SKM-1 (cell line): ENCODE results near the gene SLC30A7.
A peak's percentile ranks its signal among the peaks of the same experiment; 100 is the strongest.
"Not testable (repeated sequence)": the region's sequence is repeated elsewhere in the genome, so short reads cannot be mapped to it uniquely, and the experiment has no call there.

Experiments used
- DNase-seq: peaks from one replicate; lab custom pipeline; 2025; ENCODE audit not compliant: unreplicated experiment; lab: John Stamatoyannopoulos, UW

Gene SLC30A7, protein sequence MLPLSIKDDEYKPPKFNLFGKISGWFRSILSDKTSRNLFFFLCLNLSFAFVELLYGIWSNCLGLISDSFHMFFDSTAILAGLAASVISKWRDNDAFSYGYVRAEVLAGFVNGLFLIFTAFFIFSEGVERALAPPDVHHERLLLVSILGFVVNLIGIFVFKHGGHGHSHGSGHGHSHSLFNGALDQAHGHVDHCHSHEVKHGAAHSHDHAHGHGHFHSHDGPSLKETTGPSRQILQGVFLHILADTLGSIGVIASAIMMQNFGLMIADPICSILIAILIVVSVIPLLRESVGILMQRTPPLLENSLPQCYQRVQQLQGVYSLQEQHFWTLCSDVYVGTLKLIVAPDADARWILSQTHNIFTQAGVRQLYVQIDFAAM

DNA sequence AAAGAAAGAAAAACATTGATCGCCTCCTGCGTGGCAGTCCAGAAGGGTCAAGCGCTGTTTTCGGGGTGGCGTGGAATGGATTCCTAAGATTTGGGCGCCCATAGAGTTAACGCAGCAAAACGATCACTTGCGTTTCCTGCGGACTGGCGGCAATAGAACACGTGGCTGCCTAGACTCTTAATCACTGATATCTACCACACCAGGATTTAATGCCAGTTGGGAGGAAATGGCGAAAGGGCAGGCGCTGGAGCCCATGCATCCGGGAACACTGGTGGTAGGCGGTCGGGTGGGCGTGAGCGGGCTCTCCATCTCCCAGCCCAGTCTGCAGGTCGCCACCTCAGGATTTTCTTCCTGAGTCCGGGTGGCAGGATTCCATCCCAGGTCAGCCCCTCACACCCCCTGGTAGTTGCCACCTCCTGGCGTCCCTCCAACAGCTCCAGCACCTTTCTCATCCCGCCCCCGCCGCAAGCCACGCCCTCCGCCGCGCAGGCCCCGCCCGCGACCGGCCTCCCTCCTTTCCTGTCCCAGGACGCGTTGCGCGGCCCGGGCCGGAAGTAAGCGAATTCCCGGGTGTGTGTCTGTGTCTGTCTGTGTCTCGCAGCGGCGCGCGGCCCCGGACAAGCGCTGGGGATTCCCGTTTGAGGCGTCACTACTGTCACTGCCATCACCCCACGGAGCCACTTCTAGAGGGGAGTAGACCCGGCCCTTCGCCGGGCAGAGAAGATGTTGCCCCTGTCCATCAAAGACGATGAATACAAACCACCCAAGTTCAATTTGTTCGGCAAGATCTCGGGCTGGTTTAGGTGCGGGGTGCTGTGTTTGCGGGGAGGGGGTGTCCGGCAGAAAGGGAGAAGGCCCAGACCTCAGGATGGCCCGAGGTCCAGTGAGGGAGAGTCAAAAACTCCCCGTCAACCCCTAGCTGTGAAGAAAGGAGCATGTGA is at the start of gene SLC30A7:
Gene SLC30A7 (plus strand): TSS at position 551 of the 941 bp plus-strand sequence. CDS start 173 bp downstream, at position 724.
- DNase-seq = peak; percentile 74

DNA sequence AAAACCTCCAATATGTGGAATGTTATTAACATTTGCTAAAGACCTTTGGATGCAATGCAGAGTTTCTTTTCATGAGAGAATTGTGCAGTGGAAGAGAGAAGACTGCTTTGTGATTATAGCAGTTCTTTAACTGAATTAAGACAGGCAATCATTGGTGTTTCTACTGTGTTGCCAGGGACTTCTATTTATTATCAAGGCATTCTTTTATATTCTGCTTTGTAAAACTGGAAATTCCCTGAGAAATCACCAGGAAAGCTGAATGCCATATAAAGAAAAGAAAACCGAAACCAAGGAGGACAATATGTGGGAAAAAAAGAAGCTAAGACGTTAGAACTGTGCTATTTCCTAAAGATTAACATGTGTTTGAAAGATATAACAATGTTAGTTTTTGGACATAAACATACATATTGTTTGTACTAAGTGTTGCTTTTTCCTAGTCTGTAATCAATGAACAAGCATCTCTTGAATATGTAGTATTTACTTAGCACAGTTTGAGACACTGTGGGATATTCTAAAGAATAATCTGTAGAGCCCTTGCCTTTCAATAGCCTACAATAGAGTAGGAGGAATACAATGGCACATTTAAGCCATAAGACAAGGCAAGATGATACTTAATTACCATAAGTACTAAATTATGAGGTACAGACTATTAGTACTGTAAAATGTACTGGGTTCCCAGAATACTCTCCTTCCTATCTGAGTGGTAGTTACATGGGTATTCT is 48.4 kb upstream of the SLC30A7 start:
- no peak for DNase-seq

DNA sequence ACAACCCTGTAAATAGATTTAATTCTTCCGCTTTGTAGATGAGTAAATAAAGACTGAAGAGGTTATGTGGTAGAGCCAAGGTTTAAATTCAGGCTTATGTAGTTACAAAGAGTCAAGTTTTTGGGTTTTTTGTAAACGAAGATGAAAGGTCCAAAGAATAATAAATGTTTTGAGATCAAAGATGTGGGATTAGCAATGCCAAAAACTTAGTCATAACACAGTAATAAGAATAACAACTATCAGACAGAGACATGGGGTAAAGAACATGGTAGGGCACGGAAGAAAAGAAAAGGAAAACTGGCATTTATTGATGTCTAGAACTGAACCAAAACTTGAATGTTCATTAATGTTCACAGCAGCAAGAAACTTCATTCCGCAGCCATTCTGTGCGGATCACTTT is 44.2 kb upstream of the SLC30A7 start:
- no peak for DNase-seq

DNA sequence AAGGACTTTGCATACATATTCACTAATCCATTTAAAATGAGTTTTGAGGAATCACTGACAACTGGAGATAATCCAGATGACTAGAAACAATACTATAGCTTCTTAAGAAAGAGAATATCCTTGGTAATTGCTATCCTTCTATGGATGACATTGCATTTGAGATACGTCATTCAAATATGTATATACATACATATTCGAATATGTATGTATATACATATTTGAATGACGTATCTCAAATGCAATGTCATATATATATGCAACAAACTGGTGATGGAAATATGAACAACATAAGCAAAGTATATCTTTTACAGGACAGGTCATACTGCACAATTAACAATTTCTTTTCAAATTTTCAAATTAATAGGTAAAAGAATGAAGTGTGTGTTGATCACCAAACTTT is 42.9 kb upstream of the SLC30A7 start:
- DNase-seq = no peak

DNA sequence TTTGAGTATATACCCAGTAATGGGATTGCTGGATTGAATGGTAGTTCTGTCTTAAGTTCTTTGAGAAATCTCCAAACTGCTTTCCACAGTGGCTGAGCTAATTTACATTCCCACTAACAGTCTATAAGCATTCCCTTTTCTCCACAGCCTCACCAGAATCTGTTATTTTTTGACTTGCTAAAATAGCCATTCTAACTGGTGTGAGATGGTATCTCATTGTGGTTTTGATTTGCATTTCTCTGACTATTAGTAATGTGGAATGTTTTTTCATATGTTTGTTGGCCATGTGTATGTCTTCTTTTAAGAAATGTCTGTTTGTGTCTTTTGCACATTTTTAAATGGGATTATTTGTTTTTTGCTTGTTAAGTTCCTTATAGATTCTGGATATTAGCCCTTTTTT is 40.8 kb upstream of the SLC30A7 start:
- DNase-seq = not testable (repeated sequence)

DNA sequence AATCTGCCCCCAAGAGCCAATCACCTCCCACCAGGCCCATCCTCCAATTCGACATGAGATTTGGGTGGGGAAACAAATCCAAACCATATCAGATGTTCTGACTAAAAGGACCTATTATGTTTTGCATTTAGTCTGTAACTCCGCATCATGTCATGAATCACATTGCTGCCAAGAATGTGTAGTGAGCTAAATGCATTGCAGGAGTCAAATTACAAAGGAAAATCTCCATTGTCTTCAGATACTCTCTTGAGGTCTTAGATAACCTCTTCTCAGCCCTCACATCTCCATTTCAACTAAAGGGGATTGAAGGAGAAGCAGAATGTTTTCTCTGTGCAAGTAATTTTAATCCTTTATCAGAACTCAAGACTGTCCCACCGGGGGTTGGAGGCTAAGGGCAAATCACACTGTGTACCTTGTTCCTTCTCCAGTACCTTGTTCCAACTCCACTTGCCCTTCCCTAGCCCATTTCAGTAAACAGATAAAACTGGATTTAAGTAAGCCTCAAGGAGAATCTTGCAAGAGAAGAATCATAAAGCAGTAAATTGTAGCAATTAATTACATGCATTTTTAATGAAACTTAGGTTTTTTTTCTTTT is 35.4 kb upstream of the SLC30A7 start:
- no peak for DNase-seq

DNA sequence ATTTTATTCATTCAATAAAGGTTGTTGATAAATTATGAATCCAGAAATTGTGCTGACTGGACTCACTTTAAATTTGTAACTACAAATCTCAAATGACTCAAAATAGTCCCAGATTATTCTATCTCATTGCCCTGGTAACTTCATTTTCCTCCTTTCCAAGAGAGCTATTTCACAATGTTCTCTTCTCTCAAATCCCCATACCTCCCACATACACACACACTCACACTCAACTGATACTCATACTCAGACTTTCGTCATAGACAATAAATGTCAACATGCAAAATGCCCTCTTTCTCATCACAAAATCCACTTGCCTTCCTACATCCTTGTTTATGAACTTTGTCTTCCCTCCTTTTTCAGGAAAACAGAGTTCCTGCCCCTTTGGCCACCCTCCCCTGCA is 34.5 kb upstream of the SLC30A7 start:
- DNase-seq = no peak

DNA sequence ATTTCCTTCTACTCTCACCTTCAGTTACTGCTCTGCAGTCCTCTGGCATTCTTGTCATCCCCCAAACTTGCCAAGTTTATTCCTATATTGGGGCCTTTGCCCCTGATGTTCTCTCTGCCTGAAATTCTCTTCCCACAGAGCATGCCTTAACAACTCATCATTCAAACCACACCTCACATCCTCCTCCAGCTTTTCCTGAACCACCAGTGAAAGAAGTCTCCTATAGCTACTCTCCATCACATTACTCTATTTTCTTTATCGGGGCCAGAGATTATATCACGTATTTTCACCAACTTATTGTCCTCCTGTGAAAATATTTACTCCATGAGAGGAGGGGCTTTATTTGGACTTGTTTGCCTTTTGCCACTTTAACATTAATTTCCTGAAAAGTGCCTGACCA is 33.3 kb upstream of the SLC30A7 start:
- DNase-seq = no peak

DNA sequence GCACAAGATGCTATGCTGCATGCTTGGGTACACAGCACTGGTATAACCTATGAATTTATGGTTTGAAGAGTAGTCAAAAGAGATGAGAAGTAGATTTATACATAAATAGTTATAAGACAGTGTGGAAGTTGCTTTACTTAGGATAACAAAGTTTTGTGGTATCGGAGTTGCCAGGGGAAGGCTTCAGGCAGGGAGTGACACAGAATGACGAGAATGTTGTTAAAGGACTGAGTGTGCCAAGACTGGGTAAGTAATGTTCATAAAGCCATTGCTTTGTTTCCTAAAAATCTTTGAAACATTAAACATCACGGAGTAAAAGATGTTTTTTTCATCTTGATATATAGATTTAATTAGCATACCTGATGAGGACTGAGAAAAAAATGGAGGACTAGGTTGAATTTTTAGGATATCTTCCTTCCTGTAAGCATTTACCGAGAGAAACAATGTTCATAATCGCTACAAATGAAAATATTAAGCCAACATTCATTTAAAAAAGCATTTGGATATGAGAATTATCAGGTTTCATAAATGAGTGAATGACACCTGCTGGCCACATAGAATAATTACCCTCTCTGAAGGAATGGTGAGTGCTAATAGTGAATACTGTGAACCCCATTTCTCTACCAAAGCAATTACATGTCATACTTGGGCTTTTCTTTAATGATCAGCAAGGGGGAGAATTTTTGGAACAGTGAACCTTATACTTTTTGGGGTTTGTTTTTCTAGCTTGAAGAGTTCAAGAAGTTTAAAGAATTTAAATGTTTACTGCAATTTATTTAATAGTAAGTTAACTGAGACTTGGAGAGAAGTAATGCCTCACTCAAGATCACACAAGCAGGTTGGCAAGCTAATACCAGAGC is 29.6 kb upstream of the SLC30A7 start:
- DNase-seq = peak; percentile 47

DNA sequence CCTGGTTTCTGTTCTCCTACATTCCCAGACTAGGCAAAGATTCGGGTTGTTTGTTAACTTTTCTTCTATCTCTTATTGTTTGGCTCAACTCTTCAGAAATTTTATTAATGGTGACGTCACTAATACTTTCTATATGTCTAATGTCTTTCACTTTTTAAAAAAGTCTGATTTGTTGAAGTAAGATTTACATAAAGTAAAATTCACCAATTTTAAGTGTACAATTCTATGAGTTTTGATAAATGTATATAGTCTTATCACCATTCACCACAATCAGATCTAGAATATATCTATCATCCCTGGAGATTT is 29.0 kb upstream of the SLC30A7 start:
- no peak for DNase-seq

DNA sequence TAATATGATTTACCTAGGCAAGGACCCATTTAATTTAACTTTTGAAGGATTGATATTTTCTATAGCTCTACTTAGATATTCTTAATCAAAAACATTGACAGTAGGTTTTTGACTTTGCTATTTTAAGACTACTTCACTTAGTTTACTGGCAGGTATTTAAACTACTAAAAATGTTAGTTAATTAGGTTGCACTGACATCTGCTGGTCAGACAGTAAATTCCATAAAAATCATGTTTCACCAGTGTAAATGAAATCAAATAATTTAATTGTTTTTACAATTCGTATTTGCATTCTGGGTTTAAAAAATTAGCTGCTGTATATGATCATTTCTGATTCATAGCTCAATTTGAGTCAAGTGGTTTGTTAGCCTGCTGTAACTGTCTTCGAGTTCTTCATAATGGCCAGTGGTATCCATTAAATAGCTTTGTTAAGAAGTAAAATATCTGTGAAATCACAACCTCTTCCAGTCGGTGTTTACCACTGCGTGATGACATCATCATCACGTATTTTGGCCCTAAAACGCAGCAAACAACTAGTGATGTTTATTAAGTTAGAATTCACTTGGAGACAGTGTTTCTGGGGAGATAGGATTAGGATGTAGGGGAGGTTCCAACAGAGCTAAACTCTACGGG is 27.4 kb upstream of the SLC30A7 start:
- no peak for DNase-seq

DNA sequence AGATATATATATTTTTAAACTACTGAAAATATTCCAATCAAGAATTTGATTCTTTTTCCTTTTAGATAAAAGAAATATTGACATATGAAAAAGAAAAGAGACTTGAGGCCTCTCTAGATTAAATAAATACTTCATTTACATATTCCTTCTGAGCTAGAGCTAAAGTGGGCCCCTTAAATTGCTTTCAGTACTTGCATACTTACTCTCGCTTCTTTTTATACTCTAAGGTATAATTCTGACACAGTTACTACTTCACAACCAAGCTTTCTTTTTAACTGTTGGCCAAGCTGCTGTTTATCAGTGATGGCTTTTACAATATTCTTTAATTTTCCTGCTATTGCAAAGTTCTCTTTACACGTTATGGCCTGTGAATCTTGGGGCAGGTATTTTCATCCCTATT is 25.9 kb upstream of the SLC30A7 start:
- no peak for DNase-seq

DNA sequence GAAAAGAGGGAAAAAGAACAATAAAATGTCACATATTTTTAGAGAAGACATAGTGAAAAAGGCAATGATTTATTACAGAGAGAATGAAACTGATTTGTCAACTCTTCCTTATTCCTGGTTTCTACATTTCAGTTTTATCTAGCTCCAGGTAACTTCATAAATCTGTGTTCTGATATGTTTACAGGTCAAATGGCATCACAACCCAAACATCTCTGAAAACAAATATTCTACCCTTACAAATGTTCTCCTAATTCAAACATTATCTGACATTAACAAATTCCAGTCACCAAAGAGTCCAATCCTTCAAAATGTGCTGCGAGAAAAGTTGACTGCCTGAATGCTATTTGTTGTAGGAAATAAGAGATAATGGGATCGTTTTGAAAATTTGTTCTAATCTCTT is 21.5 kb upstream of the SLC30A7 start:
- no peak for DNase-seq

DNA sequence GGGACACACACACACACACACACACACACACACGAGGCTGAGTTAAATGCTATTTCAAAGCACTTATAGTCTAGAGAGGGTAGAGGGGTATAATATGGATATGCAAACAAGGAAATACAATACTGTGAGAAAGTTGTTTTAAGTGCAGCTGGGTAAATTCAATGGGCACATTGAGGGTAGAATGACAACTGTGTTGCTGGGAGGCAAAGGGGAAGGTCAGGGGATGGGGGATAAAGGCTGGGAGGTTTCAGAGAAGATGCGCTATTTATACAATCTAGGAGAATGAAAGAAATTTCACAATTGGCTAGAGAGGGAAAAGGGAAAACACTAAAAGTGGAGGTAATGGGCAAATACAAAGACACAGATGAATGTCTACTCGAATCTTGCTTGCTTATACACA is 20.7 kb upstream of the SLC30A7 start:
- DNase-seq = no peak

DNA sequence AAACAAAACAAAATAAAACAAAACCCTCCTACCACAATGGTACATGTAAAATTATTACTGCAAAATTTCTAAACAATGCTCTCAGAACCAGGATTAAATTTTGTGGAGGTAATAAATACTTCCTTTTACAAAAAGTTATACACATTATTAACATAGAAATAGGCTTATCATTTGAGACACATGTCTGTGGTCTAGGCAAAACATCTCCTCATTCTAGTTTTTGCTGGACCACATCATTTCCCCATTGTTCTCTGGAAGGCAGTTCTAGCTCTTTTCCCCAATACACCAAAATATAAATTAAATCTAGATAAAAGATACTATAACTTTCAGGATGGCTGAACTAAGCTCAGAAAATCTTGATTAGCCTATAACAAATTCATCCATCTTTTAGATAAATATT is 19.6 kb upstream of the SLC30A7 start:
- no peak for DNase-seq

DNA sequence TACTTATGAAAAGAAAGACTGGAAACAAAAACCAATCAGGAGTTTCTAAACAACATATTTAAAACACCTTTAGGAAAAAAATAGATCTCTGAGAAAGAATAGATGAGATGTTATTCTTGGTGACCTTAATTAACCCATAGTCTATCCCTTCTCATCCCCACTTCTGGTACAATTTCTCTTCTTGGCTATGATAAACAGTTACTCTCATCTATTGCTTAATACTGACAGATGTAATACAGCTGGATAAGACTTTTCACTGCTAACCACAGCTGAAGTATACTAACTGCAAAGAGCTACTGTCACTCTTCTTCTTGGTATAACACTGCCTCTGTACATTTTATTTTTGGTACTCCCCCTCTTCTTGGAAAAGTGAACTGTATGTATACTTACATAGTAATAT is 16.5 kb upstream of the SLC30A7 start:
- no peak for DNase-seq

DNA sequence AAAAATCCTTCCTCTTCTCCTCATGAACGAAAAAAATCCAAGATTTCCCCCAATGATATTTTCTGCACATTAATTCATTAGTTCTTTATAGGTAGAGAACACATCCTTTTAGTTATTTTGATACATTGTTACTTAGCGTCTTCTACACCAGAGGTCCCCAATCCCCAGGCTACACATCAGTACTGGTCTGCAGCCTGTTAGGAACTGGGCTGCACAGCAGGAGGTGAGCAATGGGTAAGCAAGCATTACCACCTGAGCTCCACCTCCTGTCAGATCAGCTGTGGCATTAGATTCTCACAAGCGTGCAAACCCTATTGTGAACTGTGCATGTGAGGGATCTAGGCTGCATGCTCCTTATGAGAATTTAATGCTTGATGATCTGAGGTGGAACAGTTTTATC is 14.2 kb upstream of the SLC30A7 start:
- DNase-seq = no peak

DNA sequence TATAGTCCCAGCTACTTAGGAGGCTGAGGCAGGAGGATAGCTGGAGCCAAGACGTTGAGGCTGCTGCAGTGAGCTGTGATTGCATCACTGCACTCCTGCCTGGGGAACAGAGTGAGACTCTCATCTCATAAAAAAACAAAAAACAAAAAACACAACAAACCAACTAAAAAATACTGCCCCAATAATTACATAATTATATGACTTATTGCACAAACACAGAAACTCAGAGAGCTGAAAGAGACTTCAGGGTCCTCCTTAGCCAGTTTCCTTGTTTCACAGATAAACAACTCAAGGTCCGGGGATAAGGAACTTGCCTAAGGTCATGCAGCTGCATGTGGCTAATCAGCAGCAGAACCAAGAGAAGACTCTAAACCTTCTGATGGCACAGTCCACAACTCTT is 13.2 kb upstream of the SLC30A7 start:
- peak; percentile 9 for DNase-seq

DNA sequence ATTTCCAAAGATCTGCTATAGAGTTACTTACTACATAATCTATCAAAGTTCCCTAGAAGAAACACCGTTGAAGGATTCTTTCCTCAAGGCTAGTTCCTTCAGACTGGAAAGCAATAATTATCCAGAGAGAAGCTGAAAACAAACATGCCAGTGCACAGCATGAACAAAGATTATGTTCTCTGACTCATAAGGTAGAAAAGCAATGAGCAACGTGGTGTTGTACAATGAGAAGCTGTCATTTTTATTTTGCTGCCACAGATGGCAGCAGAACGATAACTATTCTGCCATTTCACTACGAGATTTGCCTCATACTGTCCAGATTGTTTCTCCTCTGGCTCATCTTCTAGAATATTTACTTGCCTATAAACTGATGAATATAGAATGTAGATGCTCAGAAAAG is 11.9 kb upstream of the SLC30A7 start:
- no peak for DNase-seq

DNA sequence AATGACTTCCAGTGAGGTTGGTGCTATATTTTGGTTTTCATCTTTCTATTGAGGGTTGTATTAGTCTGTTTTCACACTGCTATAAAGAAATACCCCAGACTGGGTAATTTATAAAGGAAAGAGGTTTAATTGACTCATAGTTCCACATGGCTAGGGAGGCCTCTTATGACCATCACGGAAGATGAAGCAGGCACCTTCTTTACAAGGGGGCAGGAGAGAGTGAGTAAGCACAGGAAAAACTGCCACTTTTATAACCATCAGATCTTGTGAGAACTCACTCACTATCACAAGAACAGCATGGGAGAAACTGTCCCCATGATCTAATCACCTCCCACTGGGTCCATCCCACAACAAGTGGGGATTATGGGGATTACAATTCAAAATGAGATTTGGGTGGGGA is 6.9 kb upstream of the SLC30A7 start:
- DNase-seq = not testable (repeated sequence)
